Activated CD8-positive, alpha-beta T cell treated with anti-CD3 and anti-CD28 coated beads for 36 hours (primary cell): Measurements from ENCODE around the gene CCDC97. TPM values are rescaled to one million over a fixed set of nuclear protein-coding genes. Genes with fewer than 3 reads are reported as not detected.

Source experiments
- ATAC-seq: fragments of 200-7000 bp; cut with Tn5 transposase; one replicate; pipeline ENCODE4 v1.10.0; 2021; ENCODE audit warnings: mild to moderate bottlenecking, moderate library complexity
- CTCF ChIA-PET: fragments of 350-600 bp; sonication (Branson Sonifier 250); formaldehyde crosslinking; loops from one replicate; lab custom pipeline; 2021; ENCODE audit warnings: antibody characterized with exemption; lab: Charles Lee
- POLR2A ChIA-PET: fragments of 350-600 bp; sonication (Branson Sonifier 250); formaldehyde crosslinking; loops from one replicate; lab custom pipeline; 2021; ENCODE audit warnings: antibody characterized with exemption; lab: Charles Lee
- DNase-seq: peaks from one replicate; pipeline ENCODE4 v3.0.0-alpha.2; 2020
- H3K27ac Mint-ChIP-seq: one replicate; pipeline ENCODE4 v1.8.0; 2021; ENCODE audit warnings: mild to moderate bottlenecking, mixed read lengths
- H3K27me3 Mint-ChIP-seq: one replicate; pipeline ENCODE4 v1.8.0; 2021; ENCODE audit warnings: mixed read lengths
- H3K36me3 Mint-ChIP-seq: one replicate; pipeline ENCODE4 v1.8.0; 2021; ENCODE audit warnings: low read depth, mixed read lengths
- H3K4me1 Mint-ChIP-seq: one replicate; pipeline ENCODE4 v1.8.0; 2021; ENCODE audit warnings: low read depth, mixed read lengths
- H3K4me3 Mint-ChIP-seq: one replicate; pipeline ENCODE4 v1.8.0; 2021; ENCODE audit warnings: mild to moderate bottlenecking, moderate library complexity, mixed read lengths
- H3K9me3 Mint-ChIP-seq: one replicate; pipeline ENCODE4 v1.8.0; 2021; ENCODE audit warnings: mixed read lengths
- intact Hi-C: fragments of 100-400 bp; cut with micrococcal nuclease; formaldehyde crosslinking; loops from one replicate; pipeline ENCODE4 v1.10.0; 2022
- total RNA-seq, 2 experiments: library from RNA; stranded (reverse); gene quantifications; one replicate each; pipeline ENCODE4 v1.2.3, GENCODE V29; 2021
- TF ChIP-seq, protein P1 (sequence below): fragments of 200-600 bp; IDR thresholded peaks from one replicate; pipeline ENCODE4 v1.8.0; 2022; ENCODE audit warnings: antibody characterized with exemption, mild to moderate bottlenecking

The CCDC97 gene
- total RNA-seq, 2 experiments from 2014 or later, result 15.9 to 20.4 TPM

DNA sequence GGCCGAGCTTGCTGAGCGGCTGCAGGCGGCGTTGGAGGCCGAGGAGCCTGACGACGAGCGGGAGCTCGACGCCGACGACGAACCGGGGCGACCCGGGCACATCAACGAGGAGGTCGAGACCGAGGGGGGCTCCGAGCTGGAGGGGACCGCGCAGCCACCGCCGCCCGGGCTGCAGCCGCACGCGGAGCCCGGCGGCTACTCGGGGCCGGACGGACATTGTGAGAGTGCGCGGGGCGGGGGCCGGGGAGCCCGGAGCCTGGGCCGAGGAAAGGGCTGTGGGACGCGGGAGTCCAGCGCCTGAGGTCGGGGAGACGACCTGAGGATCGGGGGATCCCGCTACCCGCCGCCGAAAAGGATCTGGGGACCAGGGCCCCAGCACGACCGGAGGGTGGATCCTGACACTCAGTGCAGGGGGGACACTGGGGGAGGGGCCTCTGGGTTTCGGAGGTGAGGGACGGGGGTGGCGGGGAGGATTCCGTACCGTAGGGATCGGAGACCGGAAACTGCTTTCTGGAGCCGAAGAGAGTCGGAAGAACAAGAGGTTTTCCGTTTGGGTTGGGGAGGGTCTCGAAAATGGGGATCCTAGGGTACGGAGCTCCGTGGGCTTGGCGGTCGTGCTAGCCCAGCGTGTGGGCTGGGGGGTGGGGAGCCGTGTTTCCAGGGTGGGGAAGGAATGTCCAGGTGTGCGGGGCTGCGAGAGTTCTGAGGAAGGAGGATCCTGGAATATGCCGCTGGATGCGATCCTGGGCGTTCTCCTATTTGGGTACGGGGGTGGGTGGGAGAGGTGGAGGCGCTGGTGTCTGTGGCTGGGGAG, 45.2 kb upstream of the CCDC97 start:
- Mint-ChIP-seq H3K36me3 (peaks cover 37% of the 10 kb centered on the region), H3K4me1 (peaks cover 31% of the 10 kb centered on the region), H3K9me3 (no peaks in the 10 kb centered on the region), H3K27me3 (no peaks in the 10 kb centered on the region), H3K4me3 (peak overlapping the region; percentile 95), H3K27ac (peak overlapping the region; percentile 100)
- DNase-seq, result peak; percentile 75
- intact Hi-C loops, result loop anchor here (5.0 to 10.0 kb wide), 2 partner anchors 37 to 90 kb away; partner anchors contain the start of gene TGFB1
- POLR2A ChIA-PET, result interaction anchor here (0.6 to 8.5 kb wide), 21 partner anchors 9 to 515 kb away, joined by 3 to 179 read pairs (median 5); partner anchors contain the start of genes ACTMAP, CCDC97 and TGFB1
- TF ChIP-seq, protein P1, sequence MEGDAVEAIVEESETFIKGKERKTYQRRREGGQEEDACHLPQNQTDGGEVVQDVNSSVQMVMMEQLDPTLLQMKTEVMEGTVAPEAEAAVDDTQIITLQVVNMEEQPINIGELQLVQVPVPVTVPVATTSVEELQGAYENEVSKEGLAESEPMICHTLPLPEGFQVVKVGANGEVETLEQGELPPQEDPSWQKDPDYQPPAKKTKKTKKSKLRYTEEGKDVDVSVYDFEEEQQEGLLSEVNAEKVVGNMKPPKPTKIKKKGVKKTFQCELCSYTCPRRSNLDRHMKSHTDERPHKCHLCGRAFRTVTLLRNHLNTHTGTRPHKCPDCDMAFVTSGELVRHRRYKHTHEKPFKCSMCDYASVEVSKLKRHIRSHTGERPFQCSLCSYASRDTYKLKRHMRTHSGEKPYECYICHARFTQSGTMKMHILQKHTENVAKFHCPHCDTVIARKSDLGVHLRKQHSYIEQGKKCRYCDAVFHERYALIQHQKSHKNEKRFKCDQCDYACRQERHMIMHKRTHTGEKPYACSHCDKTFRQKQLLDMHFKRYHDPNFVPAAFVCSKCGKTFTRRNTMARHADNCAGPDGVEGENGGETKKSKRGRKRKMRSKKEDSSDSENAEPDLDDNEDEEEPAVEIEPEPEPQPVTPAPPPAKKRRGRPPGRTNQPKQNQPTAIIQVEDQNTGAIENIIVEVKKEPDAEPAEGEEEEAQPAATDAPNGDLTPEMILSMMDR, result no peak
- CTCF ChIA-PET, result interaction anchor here (0.6 to 5.0 kb wide), 8 partner anchors 27 to 87 kb away, joined by 3 to 59 read pairs (median 6); partner anchors contain the start of gene CCDC97
- no peak for ATAC-seq

DNA sequence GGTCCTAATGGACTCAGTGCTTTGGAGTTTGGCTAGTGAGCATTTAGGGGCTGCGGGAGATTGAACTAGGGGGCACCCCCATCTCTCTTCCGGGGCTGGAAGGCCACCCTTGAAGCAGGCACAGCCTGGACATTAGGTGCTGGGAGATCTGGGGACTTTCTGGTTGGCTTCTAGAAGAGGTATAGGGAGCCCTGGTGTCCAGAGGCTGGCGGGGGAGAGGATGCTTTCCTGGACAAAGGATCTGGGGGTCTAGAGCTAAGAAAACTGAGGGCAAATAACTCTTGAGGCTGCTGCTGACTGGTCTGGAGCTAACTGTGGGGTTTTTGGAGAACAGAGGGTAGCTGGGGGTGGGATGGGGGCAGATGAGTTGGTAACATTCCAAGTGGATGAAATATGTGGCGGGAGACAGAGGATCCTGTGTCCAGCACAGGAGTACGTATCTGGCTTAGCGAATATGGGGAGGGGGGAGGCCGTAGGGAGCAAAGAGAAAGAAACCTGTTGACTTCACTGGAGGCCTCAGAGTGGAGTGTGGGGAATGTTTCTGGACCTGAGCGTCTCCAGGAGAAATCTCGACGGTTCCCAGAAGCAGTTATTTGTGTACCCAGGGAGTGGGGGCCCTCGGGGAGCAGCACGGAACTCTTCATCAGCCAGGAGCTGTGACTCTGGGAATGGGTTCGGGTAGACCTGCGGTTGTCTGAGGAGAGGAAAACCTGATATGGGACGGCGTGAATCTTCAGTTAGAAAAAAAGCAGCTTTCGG, 44.4 kb upstream of the CCDC97 start:
- TF ChIP-seq, protein P1, result no peak
- no peaks in the 10 kb centered on the region for H3K9me3 Mint-ChIP-seq
- H3K36me3 Mint-ChIP-seq, result peaks cover 37% of the 10 kb centered on the region
- ATAC-seq (no peak), DNase-seq (peak; percentile 29)
- H3K4me3 Mint-ChIP-seq, result peak overlapping the region; percentile 95
- ChIA-PET POLR2A (interaction anchor here (0.6 to 8.5 kb wide), 13 partner anchors 8 to 86 kb away, joined by 3 to 179 read pairs (median 5); partner anchors contain the start of genes CCDC97 and TGFB1), CTCF (interaction anchor here (1.5 to 4.3 kb wide), 4 partner anchors 35 to 61 kb away, joined by 4 to 53 read pairs (median 20); partner anchors contain the start of gene CCDC97)
- H3K27ac Mint-ChIP-seq, result peak overlapping the region; percentile 100
- intact Hi-C loops, result loop anchor here (10.0 kb wide), 1 partner anchor 89 kb away; the partner anchor contains the start of gene TGFB1
- H3K4me1 Mint-ChIP-seq, result peaks cover 31% of the 10 kb centered on the region
- H3K27me3 Mint-ChIP-seq, result no peaks in the 10 kb centered on the region

DNA sequence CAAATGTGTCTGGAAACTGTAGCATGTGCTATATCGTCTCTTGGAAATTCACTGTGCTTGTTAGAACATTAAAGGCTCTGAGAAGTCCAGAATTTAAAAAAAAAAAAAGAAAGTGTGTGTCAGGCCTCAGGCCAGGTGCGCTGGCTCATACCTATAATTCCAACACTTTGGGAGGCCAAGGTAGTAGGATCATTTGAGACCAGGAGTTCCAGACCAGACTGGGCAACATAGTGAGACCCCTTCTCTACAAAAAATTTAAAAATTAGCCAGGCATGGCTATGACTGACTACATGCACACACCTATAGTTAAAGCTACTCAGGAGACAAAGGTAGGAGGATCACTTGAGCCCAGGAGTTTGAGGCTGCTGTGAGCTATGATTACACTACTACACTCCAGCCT, 40.9 kb upstream of the CCDC97 start:
- Mint-ChIP-seq H3K36me3 (peaks cover 69% of the 10 kb centered on the region), H3K27ac (no peak overlapping the region), H3K27me3 (no peaks in the 10 kb centered on the region), H3K4me1 (peaks cover 25% of the 10 kb centered on the region), H3K9me3 (no peaks in the 10 kb centered on the region), H3K4me3 (no peak overlapping the region)
- DNase-seq (no peak), ATAC-seq (no peak)
- intact Hi-C loops, result loop anchor here (10.0 kb wide), 1 partner anchor 86 kb away; the partner anchor contains the start of gene TGFB1
- TF ChIP-seq, protein P1, result no peak
- CTCF ChIA-PET, result interaction anchor here (0.9 to 1.2 kb wide), 2 partner anchors 23 to 65 kb away, joined by 3 read pairs; no protein-coding TSS in a partner anchor
- POLR2A ChIA-PET, result interaction anchor here (1.1 kb wide), 1 partner anchor 18 kb away, joined by 3 read pairs; no protein-coding TSS in a partner anchor

DNA sequence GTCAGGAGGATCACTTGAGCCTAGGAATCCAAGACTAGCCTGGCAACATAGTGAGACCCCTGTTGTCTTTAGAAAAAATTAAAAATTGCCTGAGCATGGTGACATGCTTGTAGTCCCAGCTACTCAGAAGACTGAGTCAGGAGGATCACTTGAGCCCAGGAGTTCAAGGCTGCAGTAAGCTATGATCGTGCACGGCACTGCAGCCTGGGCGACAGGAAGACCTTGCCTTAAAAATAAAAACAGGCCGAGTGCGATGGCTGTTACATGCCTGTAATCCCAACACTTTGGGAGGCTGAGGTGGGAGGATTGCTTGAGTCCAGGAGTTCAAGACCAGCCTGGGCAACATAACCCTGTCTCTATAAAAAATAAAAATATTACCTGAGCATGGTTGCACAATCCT, 40.4 kb upstream of the CCDC97 start:
- Mint-ChIP-seq H3K9me3 (no peaks in the 10 kb centered on the region), H3K36me3 (peaks cover 72% of the 10 kb centered on the region), H3K4me3 (no peak overlapping the region), H3K4me1 (peaks cover 25% of the 10 kb centered on the region), H3K27ac (no peak overlapping the region), H3K27me3 (no peaks in the 10 kb centered on the region)
- TF ChIP-seq, protein P1, result no peak
- DNase-seq (no peak), ATAC-seq (no peak)
- ChIA-PET POLR2A (interaction anchor here (0.5 to 1.1 kb wide), 3 partner anchors 17 to 39 kb away, joined by 3 read pairs; no protein-coding TSS in a partner anchor), CTCF (interaction anchor here (0.8 to 1.3 kb wide), 4 partner anchors 10 to 66 kb away, joined by 3 to 6 read pairs (median 3); no protein-coding TSS in a partner anchor)
- intact Hi-C loops, result loop anchor here (10.0 kb wide), 1 partner anchor 85 kb away; the partner anchor contains the start of gene TGFB1
